SH-SY5Y (cell line): ENCODE results near the gene HS6ST1.

Experiments used
- GATA2 ChIP-seq: IDR thresholded peaks from 2 replicates; pipeline ENCODE4 v1.6.1; 2011; ENCODE audit warnings: mild to moderate bottlenecking, low read depth, low read length
- GATA3 ChIP-seq: IDR thresholded peaks from 2 replicates; pipeline ENCODE4 v1.6.1; 2011; ENCODE audit warnings: low read depth, mild to moderate bottlenecking, low read length, moderate library complexity

Gene HS6ST1

GRCh38 chr2:128260239-128261138, 58.2 kb downstream of the HS6ST1 start:
- no peak for TF ChIP-seq GATA3
- TF ChIP-seq GATA2: no peak

DNA sequence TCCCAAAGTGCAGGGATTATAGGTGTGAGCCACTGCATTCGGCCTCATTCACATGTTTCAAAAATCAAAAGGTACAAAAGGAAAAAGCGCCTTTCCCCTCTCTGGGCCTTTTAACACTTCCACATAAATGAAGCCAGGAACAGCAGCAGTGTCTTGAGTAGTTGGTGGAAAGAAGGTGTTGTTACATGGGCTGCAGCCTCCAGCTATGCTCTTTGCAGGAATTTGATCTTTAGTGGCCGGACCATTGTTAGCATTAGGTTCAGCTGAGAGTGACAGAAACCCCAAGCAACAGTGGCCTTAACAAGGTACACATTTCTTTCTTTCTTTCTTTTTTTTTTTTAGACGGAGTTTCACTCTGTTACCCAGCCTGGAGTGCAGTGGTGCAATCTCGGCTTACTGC, 59.1 kb downstream of the HS6ST1 start:
- TF ChIP-seq GATA2 (no peak), GATA3 (no peak)

GRCh38 chr2:128258218-128258617, 60.5 kb downstream of the HS6ST1 start:
- TF ChIP-seq GATA2: no peak
- no peak for TF ChIP-seq GATA3

- TF ChIP-seq GATA3 (no peak), GATA2 (no peak)
Measured at GRCh38 chr2:128252501-128252900, 66.2 kb downstream of the HS6ST1 start.

GRCh38 chr2:128250229-128251025, 68.2 kb downstream of the HS6ST1 start:
- no peak for TF ChIP-seq GATA2
- TF ChIP-seq GATA3: no peak

DNA sequence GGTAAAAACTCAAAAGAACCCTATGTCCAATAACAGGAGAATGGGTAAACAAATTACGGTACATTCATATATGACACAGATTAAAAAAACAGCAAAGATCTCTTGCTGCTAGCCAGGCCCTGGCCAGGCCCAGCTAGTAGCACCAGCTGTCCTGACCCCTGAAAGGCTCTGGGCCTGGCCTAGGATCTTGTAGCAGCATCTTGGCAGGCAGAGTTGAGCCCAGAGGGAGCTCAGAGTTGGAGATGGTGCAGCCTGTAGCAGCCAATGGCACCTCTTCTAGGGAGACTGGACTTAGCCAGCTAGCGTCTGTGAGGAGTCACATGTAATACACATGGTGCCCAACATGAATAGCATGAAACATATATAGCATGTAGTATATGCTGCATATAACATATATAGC, 69.1 kb downstream of the HS6ST1 start:
- no peak for TF ChIP-seq GATA3
- no peak for TF ChIP-seq GATA2

DNA sequence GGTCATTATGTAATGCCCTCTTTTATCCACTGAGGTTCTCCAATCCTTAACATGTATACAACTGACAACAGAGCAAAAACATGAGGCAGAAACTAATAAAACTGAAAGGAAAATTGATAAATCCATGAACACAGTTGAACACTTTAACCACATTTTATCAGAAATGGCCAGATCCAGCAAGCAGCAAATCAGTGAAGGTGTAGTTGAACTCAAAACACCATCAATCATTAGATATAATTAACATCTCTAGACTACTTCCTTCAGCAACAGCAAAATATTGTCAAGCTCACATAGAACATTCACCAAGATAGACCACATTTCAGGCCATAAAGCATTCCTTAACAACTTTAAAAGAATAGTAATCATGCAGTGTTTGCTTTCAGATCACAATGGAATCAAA, 72.9 kb downstream of the HS6ST1 start:
- no peak for TF ChIP-seq GATA3

GRCh38 chr2:128241896-128242295, 76.8 kb downstream of the HS6ST1 start:
- no peak for TF ChIP-seq GATA2
- TF ChIP-seq GATA3: no peak

- TF ChIP-seq GATA3 (no peak), GATA2 (no peak)
Measured at GRCh38 chr2:128237911-128238697, 80.6 kb downstream of the HS6ST1 start.

- TF ChIP-seq GATA3 (no peak), GATA2 (no peak)
Measured at GRCh38 chr2:128237081-128237534, 81.6 kb downstream of the HS6ST1 start.

DNA sequence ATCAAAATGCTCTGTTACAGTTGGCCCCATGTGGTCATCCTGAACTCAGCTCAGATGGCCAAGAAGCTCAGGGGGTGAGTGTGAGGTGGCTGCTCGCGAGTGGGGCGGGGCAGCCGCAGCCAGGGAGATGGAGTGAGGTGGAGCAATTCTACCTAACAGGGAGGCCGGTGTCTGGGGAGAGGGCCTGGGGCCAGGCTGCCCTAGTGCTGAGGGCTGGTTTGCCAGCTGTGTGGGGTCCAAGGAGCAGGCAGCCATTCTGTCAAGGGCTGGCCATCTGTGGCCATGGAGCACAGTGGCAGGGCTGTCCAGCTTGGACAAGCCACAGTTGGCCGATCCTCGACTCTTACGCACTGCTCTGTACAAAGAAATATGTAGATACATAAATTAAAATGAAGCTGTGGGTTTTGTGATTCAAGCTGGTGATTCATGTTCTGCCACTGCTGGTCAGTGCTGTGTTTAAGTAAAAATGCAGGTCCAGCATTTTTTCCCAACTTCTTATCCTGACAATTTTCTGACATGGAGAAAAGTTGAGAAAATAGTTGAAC, 82.1 kb downstream of the HS6ST1 start:
- TF ChIP-seq GATA3 (no peak), GATA2 (no peak)

GRCh38 chr2:128235581-128235980, 83.1 kb downstream of the HS6ST1 start:
- TF ChIP-seq GATA2 (no peak), GATA3 (no peak)

DNA sequence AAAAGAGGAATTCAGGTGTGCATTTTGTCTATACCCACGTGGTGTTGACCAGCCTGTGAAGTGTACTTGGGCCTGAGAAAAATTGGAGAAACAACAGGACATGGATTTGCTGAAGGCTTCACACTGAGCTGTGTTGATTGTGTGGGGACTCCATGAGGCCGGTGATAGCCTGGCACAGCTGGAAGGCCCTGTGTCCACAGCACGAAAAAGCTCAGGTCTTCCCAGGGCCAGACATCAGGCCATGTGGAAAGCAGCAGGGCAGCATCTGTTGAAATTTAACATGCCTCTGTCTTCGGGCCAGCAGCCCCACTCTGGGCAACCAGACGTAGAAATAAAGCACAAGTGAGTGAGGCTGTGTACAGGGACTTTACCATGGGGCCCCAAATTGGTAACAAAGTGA, 84.1 kb downstream of the HS6ST1 start:
- no peak for TF ChIP-seq GATA2
- TF ChIP-seq GATA3: no peak
